Thoracic aorta (tissue), 2 donors: ENCODE measurements around the gene TPD52L2. TPM values are rescaled to one million over a fixed set of nuclear protein-coding genes. Genes with fewer than 3 reads are reported as not detected.

Source experiments
- ATAC-seq: fragments of 150-250 bp; one replicate; pipeline ENCODE4 v1.8.0; 2017; ENCODE audit warnings: low read depth; ENCODE audit not compliant: insufficient number of reproducible peaks, low FRiP score
- DNase-seq: peaks from one replicate; pipeline ENCODE4 v3.0.0-alpha.2; 2020; ENCODE audit warnings: low spot score
- H3K27ac ChIP-seq, 2 donors: fragments of 200-600 bp; sonication (generic); 1 replicate in 1 of 2; 2 replicates in 1 of 2; pipeline ENCODE4 v1.5.1; 2016; ENCODE audit warnings: mild to moderate bottlenecking in 2 of 2, moderate library complexity in 2 of 2
- H3K27me3 ChIP-seq: fragments of 200-600 bp; sonication (generic); replicated peaks from 2 replicates; pipeline ENCODE4 v1.6.0; 2016; ENCODE audit warnings: mild to moderate bottlenecking; ENCODE audit not compliant: insufficient read depth
- H3K36me3 ChIP-seq: fragments of 200-600 bp; sonication (generic); one replicate; pipeline ENCODE4 v1.5.1; 2016
- H3K4me1 ChIP-seq, 2 donors: fragments of 200-600 bp; sonication (generic); 1 replicate in 1 of 2; 2 replicates in 1 of 2; pipeline versions ENCODE4 v1.5.1 to v1.6.0; 2016; ENCODE audit warnings: low read depth in 2 of 2, mild to moderate bottlenecking in 1 of 2; ENCODE audit not compliant: control insufficient read depth in 1 of 2
- H3K4me3 ChIP-seq: fragments of 200-600 bp; sonication (generic); 2 replicates; pipeline ENCODE4 v1.5.1; 2016; ENCODE audit warnings: mild to moderate bottlenecking
- H3K9me3 ChIP-seq: fragments of 200-600 bp; sonication (generic); 2 replicates; pipeline ENCODE4 v1.5.1; 2016
- total RNA-seq, 2 donors: library from RNA; depleted of rRNA; stranded (reverse); fragments of >200 nt; gene quantifications; one replicate each; pipeline versions ENCODE4 v1.1.0 to v1.2.3, GENCODE V29; 2016
- TF ChIP-seq, protein P1 (sequence below): fragments of 200-600 bp; sonication (generic); IDR thresholded peaks from one replicate; pipeline ENCODE4 v1.5.1; 2019; ENCODE audit warnings: antibody characterized with exemption

The TPD52L2 gene
- total RNA-seq, 2 donors from 2014 or later: 106 to 159 TPM

DNA sequence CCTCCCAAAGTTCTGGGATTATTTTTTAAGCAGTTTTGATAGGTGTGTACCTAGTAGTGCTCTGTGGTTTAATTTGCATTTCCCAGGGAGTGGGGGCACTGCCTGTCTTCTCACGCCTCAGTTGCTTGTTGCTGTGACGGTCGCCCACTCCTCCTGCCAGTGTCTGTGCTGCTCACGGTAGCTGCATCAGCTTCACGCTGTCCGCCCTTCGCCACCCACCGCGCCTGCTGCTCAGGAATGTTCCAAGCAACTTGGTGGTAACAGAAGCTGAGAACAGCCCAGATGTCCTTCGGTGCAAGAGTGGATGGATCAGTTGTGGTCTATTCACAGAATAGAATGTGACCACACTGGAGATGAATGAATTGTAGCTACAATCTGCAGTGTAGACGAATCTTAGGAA, 52.7 kb downstream of the TPD52L2 start:
- peaks cover 3% of the 10 kb centered on the region for H3K36me3 ChIP-seq
- TF ChIP-seq, protein P1, sequence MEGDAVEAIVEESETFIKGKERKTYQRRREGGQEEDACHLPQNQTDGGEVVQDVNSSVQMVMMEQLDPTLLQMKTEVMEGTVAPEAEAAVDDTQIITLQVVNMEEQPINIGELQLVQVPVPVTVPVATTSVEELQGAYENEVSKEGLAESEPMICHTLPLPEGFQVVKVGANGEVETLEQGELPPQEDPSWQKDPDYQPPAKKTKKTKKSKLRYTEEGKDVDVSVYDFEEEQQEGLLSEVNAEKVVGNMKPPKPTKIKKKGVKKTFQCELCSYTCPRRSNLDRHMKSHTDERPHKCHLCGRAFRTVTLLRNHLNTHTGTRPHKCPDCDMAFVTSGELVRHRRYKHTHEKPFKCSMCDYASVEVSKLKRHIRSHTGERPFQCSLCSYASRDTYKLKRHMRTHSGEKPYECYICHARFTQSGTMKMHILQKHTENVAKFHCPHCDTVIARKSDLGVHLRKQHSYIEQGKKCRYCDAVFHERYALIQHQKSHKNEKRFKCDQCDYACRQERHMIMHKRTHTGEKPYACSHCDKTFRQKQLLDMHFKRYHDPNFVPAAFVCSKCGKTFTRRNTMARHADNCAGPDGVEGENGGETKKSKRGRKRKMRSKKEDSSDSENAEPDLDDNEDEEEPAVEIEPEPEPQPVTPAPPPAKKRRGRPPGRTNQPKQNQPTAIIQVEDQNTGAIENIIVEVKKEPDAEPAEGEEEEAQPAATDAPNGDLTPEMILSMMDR: no peak
- DNase-seq (no peak), ATAC-seq (no peak)
- no peak overlapping the region for H3K4me3 ChIP-seq
- H3K9me3 ChIP-seq: no peaks in the 10 kb centered on the region
- H3K27ac ChIP-seq: no peak overlapping the region
- H3K4me1 ChIP-seq: no peaks in the 10 kb centered on the region
- H3K27me3 ChIP-seq: no peaks in the 10 kb centered on the region

- DNase-seq (no peak), ATAC-seq (no peak)
- TF ChIP-seq, protein P1: no peak
Measured at GRCh38 chr20:63919130-63919529, 54.1 kb downstream of the TPD52L2 start.

DNA sequence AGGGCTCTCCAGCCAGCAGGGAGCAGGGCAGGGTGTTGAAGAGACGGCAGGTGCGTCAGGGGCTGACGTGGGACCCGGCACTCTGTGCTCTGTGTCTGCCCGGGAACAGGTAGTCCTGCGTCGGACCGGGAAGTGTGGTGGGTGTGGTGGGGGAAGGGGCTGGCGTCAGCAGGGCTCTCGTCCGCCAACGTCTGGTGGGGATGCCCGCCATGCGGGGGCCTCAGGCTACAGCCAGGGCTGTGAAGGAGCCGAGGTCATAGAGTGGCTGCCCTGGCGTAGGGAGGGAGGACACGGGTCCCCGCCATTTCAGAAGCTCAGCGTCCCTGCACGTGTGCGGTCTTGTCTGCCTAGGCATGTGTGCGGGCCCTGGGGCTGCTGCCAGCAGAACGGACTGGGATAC, 55.2 kb downstream of the TPD52L2 start:
- Histone ChIP-seq H3K36me3 (peaks cover 3% of the 10 kb centered on the region), H3K27ac (no peak overlapping the region), H3K4me1 (peaks cover 0 to 8% of the 10 kb centered on the region in 2 donors), H3K27me3 (no peaks in the 10 kb centered on the region), H3K9me3 (no peaks in the 10 kb centered on the region), H3K4me3 (no peak overlapping the region)
- no peak for DNase-seq
- ATAC-seq: no peak
- TF ChIP-seq, protein P1: no peak

More at GRCh38 chr20:63919130-63919529, 54.1 kb downstream of the TPD52L2 start:
- no peaks in the 10 kb centered on the region for H3K9me3 ChIP-seq
- H3K36me3 ChIP-seq: peaks cover 3% of the 10 kb centered on the region
- H3K27me3 ChIP-seq: no peaks in the 10 kb centered on the region
- peaks cover 0 to 4% of the 10 kb centered on the region in 2 donors for H3K4me1 ChIP-seq
- no peak overlapping the region for H3K27ac ChIP-seq
- no peak overlapping the region for H3K4me3 ChIP-seq

DNA sequence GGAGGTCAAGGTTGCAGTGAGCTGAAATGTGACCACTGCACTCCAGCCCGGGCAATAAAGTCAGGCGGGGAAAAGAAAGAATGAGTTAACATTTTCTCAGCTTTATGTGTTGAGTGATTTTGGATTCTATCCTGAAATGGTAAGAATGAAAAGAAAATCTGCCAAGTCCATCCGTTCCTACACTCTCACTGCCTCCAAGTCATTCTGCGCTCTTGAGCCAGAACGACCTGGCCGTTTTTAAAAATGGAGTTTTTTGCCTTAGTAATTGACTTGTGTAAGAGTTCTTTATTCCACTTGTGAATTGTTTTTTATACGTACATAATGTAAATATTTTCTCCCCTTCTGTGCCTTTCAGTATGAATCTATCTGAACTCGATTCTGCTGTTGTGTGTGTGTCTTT, 58.6 kb downstream of the TPD52L2 start:
- Histone ChIP-seq H3K27me3 (no peaks in the 10 kb centered on the region), H3K27ac (no peak overlapping the region), H3K4me3 (no peak overlapping the region), H3K36me3 (peaks cover 11% of the 10 kb centered on the region), H3K9me3 (no peaks in the 10 kb centered on the region), H3K4me1 (peaks cover 0 to 8% of the 10 kb centered on the region in 2 donors)
- TF ChIP-seq, protein P1: no peak
- DNase-seq: no peak
- ATAC-seq: no peak

- no peak for ATAC-seq
- Histone ChIP-seq H3K4me1 (peaks cover 0 to 8% of the 10 kb centered on the region in 2 donors), H3K27me3 (no peaks in the 10 kb centered on the region), H3K9me3 (no peaks in the 10 kb centered on the region), H3K36me3 (peaks cover 14% of the 10 kb centered on the region), H3K27ac (no peak overlapping the region), H3K4me3 (no peak overlapping the region)
- TF ChIP-seq, protein P1: no peak
- DNase-seq: no peak
Measured at GRCh38 chr20:63924241-63924640, 59.2 kb downstream of the TPD52L2 start.
